ENCODE measurements around the gene MCC.

GRCh38 chr5:113361701-113362100 lies 126.6 kb downstream of the MCC start:
- TF ChIP-seq, protein P1, sequence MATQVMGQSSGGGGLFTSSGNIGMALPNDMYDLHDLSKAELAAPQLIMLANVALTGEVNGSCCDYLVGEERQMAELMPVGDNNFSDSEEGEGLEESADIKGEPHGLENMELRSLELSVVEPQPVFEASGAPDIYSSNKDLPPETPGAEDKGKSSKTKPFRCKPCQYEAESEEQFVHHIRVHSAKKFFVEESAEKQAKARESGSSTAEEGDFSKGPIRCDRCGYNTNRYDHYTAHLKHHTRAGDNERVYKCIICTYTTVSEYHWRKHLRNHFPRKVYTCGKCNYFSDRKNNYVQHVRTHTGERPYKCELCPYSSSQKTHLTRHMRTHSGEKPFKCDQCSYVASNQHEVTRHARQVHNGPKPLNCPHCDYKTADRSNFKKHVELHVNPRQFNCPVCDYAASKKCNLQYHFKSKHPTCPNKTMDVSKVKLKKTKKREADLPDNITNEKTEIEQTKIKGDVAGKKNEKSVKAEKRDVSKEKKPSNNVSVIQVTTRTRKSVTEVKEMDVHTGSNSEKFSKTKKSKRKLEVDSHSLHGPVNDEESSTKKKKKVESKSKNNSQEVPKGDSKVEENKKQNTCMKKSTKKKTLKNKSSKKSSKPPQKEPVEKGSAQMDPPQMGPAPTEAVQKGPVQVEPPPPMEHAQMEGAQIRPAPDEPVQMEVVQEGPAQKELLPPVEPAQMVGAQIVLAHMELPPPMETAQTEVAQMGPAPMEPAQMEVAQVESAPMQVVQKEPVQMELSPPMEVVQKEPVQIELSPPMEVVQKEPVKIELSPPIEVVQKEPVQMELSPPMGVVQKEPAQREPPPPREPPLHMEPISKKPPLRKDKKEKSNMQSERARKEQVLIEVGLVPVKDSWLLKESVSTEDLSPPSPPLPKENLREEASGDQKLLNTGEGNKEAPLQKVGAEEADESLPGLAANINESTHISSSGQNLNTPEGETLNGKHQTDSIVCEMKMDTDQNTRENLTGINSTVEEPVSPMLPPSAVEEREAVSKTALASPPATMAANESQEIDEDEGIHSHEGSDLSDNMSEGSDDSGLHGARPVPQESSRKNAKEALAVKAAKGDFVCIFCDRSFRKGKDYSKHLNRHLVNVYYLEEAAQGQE (IDR thresholded peaks at IDR 0.05; ENCODE audit: insufficient read depth in 1 of 2, low read depth in 2 of 2, low read length in 2 of 2), result no peak
- TF ChIP-seq POLR2AphosphoS5 (IDR thresholded peaks at IDR 0.05; ENCODE audit: low read depth, low read length), result no peak
